Stomach (tissue), 9 donors: ENCODE measurements around the gene MUC6. TPM values are rescaled to one million over a fixed set of nuclear protein-coding genes. Genes with fewer than 3 reads are reported as not detected.

Experiments
- DNase-seq, 2 donors: peaks; one replicate each; pipeline versions ENCODE4 v3.0.0 to v3.0.0-alpha.2; 2013 to 2019
- H3K27ac ChIP-seq, 5 donors: fragments of 200-600 bp in 4 of 5; sonication (generic) in 4 of 5; one replicate each; pipeline ENCODE4 v1.5.1; 2013 to 2019; ENCODE audit warnings: mild to moderate bottlenecking in 1 of 5, moderate library complexity in 1 of 5
- H3K27me3 ChIP-seq, 3 donors: fragments of 200-600 bp; sonication (generic); one replicate each; pipeline ENCODE4 v1.5.1; 2017 to 2019; ENCODE audit warnings: mixed run types in 1 of 3
- H3K36me3 ChIP-seq, 4 donors: fragments of 200-600 bp; sonication (generic); 1 replicate in 3 of 4; 2 replicates in 1 of 4; pipeline ENCODE4 v1.5.1; 2016 to 2019
- H3K4me1 ChIP-seq, 4 donors: fragments of 200-600 bp; sonication (generic); one replicate each; pipeline ENCODE4 v1.5.1; 2016 to 2019
- H3K4me3 ChIP-seq, 4 donors: fragments of 200-600 bp; sonication (generic) in 3 of 4; one replicate each; pipeline ENCODE4 v1.5.1; 2016 to 2019; ENCODE audit warnings: mild to moderate bottlenecking in 1 of 4
- H3K9me3 ChIP-seq, 4 donors: fragments of 200-600 bp; sonication (generic); one replicate each; pipeline ENCODE4 v1.5.1; 2016 to 2019
- EP300 ChIP-seq: sonication (generic); formaldehyde crosslinking; IDR thresholded peaks from one replicate; pipeline ENCODE4 v1.6.1; 2017; ENCODE audit warnings: antibody characterized with exemption
- POLR2A ChIP-seq, 4 donors: fragments of 450-650 bp; IDR thresholded peaks; one replicate each; pipeline ENCODE4 v1.6.1; 2016; ENCODE audit warnings: antibody characterized with exemption in 4 of 4, control low read depth in 2 of 4, mild to moderate bottlenecking in 1 of 4, moderate library complexity in 1 of 4
- POLR2AphosphoS5 ChIP-seq, 3 donors: sonication (generic); formaldehyde crosslinking; IDR thresholded peaks; one replicate each; pipeline ENCODE4 v1.6.1; 2016; ENCODE audit warnings: antibody characterized with exemption in 3 of 3
- WGBS, 5 donors: extraction: QIAGEN DNeasy Blood & Tissue Kit in 3 of 5; methylation state at CpG; one replicate each; pipeline versions ENCODE4 v1.1.5 to v1.1.7; 2013 to 2018; 5-methylcytosine and 5-hydroxymethylcytosine counted together
- intact Hi-C: fragments of 100-400 bp; cut with DNase I; formaldehyde crosslinking; loops from one replicate; pipeline ENCODE4 v1.15.1; 2023; ENCODE audit warnings: low total_unique reads
- polyA plus RNA-seq, 3 donors: library from polyadenylated mRNA; stranded (reverse); fragments of 200-250 nt; gene quantifications; one replicate each; pipeline ENCODE4 v1.2.3, GENCODE V29; 2013
- total RNA-seq, 5 donors: library from RNA; depleted of rRNA; stranded (reverse); fragments of >200 nt; gene quantifications; one replicate each; pipeline versions ENCODE4 v1.1.0 to v1.2.3, GENCODE V29; 2014 to 2016
- TF ChIP-seq, protein P1 (sequence below), 7 experiments: fragments of 450-650 bp in 4 of 7; fragments of 200-600 bp in 3 of 7; sonication (generic) in 3 of 7; IDR thresholded peaks; one replicate each; pipeline ENCODE4 v1.5.1; 2016 to 2019; ENCODE audit warnings: antibody characterized with exemption in 7 of 7, control low read depth in 2 of 7, mild to moderate bottlenecking in 1 of 7
- donor health status: healthy with polysubstance abuse.
- donor health status: Bipolar disorder and iron deficiency.
- donor health status: healthy.

Gene MUC6
- total and polyA plus RNA-seq, 8 donors = 0.29 to 215 (median 108) TPM

DNA sequence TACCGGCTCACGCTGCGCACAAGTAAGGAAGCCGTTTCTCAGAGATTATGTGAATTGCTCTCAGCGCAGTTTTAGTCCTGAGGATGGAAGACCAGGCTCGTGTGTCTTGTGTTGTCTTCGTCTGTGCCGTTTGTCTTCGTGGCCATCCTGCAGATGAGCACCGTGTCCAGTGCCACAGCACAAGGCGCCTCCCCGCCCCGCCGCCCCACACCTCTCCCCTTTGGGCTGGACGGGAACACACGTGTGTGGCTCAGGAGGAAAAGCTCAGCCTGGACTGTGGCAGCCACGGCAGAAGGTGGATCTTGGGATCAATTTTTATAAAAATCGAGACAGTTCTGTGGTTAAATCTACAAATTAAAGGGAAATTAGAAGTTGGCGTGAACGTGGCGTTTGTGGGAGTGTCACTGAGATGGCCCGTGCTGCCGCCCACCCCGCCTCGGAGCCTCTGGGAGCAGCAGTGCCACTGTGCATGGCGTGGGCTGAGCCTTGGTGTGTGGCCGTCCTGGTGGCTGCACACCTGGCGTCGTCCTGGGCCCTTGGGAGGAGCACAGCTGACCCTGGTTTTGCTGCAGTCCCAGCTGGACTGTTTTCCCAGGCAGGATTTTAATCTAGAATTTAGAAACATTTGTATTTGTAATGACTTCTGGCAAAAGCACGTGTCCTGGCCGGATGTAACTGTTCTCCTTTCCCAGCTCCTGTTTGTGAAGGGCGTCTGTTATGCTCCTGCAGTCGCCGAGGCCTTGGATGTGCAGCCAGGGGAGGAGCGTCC is 25.8 kb downstream of the MUC6 start:
- H3K36me3 ChIP-seq = peaks cover 45 to 91% (median 79%) of the 10 kb centered on the region in 4 donors
- no peak for TF ChIP-seq POLR2AphosphoS5 (IDR thresholded peaks at IDR 0.05)
- TF ChIP-seq EP300 = no peak
- TF ChIP-seq POLR2A (IDR thresholded peaks at IDR 0.05) = no peak
- TF ChIP-seq, protein P1, sequence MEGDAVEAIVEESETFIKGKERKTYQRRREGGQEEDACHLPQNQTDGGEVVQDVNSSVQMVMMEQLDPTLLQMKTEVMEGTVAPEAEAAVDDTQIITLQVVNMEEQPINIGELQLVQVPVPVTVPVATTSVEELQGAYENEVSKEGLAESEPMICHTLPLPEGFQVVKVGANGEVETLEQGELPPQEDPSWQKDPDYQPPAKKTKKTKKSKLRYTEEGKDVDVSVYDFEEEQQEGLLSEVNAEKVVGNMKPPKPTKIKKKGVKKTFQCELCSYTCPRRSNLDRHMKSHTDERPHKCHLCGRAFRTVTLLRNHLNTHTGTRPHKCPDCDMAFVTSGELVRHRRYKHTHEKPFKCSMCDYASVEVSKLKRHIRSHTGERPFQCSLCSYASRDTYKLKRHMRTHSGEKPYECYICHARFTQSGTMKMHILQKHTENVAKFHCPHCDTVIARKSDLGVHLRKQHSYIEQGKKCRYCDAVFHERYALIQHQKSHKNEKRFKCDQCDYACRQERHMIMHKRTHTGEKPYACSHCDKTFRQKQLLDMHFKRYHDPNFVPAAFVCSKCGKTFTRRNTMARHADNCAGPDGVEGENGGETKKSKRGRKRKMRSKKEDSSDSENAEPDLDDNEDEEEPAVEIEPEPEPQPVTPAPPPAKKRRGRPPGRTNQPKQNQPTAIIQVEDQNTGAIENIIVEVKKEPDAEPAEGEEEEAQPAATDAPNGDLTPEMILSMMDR (IDR thresholded peaks at IDR 0.05) = no peak
- intact Hi-C loops = no loop called here
- H3K27ac ChIP-seq = no peak overlapping the region
- no peaks in the 10 kb centered on the region for H3K9me3 ChIP-seq
- DNase-seq = peak in 1 of 2 donors; percentile 58
- 71 to 86% (median 79%) methylated on average over 30 to 35 of the region's 35 CpGs for WGBS, 5 donors
- H3K4me1 ChIP-seq = peaks cover 0 to 9% (median 2%) of the 10 kb centered on the region in 4 donors
- H3K27me3 ChIP-seq = no peaks in the 10 kb centered on the region
- H3K4me3 ChIP-seq = no peak overlapping the region

DNA sequence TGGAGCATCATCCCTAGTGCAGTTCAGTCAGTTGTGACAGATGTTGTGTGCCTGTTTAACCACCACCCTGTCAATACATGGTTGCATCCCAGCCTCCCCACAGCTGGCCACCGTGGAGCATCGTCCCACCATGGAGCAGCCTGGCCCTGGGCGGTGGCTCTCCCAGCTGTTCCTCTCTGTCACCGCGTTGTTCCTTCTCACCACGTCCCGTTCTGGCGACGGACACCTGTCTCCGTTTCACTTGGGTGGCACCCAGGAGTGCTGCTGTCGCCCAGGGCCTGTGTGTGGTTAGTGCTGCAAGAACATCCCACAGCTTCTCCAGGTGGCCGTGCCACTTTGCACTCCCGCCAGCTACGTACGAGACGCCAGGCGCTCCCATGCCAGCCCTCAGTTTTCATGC is 26.5 kb downstream of the MUC6 start:
- no peak for DNase-seq
- H3K4me1 ChIP-seq = peaks cover 0 to 11% (median 2%) of the 10 kb centered on the region in 4 donors
- TF ChIP-seq POLR2A (IDR thresholded peaks at IDR 0.05) (no peak), POLR2AphosphoS5 (IDR thresholded peaks at IDR 0.05) (peak in 1 of 3 donors; percentile 10)
- no peaks in the 10 kb centered on the region for H3K9me3 ChIP-seq
- WGBS, 5 donors = 70 to 84% (median 79%) methylated on average over 17 of the region's 17 CpGs
- intact Hi-C loops = no loop called here
- no peaks in the 10 kb centered on the region for H3K27me3 ChIP-seq
- H3K36me3 ChIP-seq = peaks cover 46 to 98% (median 86%) of the 10 kb centered on the region in 4 donors
- no peak overlapping the region for H3K4me3 ChIP-seq
- H3K27ac ChIP-seq = no peak overlapping the region

DNA sequence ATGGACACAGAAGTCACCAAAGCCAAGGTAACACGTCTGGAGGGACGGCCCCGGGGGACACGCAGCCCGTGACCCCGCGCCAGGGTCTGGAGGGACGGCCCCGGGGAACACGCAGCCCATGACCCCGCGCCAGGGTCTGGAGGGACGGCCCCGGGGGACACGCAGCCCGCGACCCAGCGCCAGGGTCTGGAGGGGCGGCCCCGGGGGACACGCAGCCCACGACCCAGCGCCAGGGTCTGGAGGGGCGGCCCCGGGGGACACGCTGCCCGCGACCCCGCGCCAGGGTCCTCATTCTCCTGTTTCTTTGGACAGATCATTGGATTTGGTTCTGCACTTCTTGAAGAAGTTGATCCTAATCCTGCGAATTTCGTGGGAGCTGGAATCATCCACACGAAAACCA is 27.1 kb downstream of the MUC6 start:
- Histone ChIP-seq H3K36me3 (peaks cover 52 to 99% (median 92%) of the 10 kb centered on the region in 4 donors), H3K27me3 (no peaks in the 10 kb centered on the region), H3K27ac (no peak overlapping the region), H3K4me1 (peaks cover 0 to 11% (median 2%) of the 10 kb centered on the region in 4 donors), H3K4me3 (no peak overlapping the region), H3K9me3 (no peaks in the 10 kb centered on the region)
- WGBS, 5 donors = 76 to 90% (median 87%) methylated on average over 26 to 33 of the region's 33 CpGs
- intact Hi-C loops = no loop called here
- TF ChIP-seq EP300 = no peak
- no peak for DNase-seq

DNA sequence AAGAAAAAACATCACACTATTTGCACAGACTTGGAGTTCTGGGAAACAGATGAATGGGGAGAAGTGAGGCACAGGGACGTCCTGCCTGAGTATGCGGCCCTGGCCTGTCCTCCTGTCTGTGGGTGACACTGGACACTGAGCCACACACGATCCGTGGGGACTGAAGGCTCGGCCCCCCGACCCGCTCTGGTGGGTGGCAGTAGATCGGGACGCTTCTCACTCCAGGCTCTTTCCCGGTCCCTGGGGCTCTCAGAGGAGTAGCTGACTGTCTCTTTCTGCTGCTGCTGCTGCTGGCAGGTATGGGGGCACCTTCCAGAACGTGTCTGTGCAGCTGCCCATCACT is 27.7 kb downstream of the MUC6 start:
- Histone ChIP-seq H3K27me3 (no peaks in the 10 kb centered on the region), H3K9me3 (no peaks in the 10 kb centered on the region), H3K27ac (no peak overlapping the region), H3K4me1 (peaks cover 0 to 11% (median 2%) of the 10 kb centered on the region in 4 donors), H3K36me3 (peaks cover 57 to 100% (median 97%) of the 10 kb centered on the region in 4 donors), H3K4me3 (no peak overlapping the region)
- no peak for DNase-seq
- TF ChIP-seq, protein P1 (IDR thresholded peaks at IDR 0.05) = no peak
- TF ChIP-seq EP300 (no peak), POLR2AphosphoS5 (IDR thresholded peaks at IDR 0.05) (no peak), POLR2A (IDR thresholded peaks at IDR 0.05) (no peak)
- 79 to 89% (median 84%) methylated on average over 11 of the region's 11 CpGs for WGBS, 5 donors
- intact Hi-C loops = no loop called here

DNA sequence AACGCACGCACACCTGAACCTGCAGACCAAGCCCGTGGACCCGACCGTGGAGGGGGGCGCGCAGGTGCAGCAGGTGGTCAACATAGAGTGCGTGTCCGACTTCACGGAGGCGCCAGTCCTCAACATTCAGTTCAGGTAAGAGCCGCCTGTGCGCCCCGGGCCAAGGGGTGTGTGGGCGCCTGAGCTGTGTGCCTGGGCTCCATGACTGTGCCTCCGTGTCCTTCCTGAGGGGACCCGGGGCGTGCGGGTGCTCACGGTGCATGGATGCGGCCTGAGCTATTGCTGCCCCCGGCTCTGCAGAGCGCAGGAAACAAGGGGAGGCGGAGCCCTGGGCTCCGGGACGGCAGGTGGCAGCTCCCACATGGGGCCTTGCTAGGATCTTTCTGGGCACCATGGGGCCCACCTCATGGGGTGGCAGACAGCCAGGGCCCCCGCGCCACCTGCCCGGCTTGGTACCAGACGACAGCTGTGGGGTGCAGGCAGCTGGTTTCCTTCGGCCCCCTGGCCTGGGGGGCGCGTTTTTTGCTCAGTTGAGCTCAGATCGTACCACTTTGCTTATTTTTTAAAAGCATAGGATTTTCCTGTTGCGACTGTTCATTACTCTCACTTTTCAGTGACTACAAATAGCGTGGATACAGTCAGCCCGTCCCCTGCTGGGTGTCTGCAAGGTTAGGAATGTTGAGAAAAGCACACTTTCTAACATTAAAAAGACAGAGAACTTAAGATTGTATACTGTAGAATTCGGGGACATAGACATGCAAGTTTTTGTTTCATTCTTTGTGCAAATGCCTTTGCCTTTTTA is 28.3 kb downstream of the MUC6 start:
- Histone ChIP-seq H3K9me3 (no peaks in the 10 kb centered on the region), H3K27me3 (no peaks in the 10 kb centered on the region), H3K36me3 (peaks cover 58 to 100% (median 97%) of the 10 kb centered on the region in 4 donors), H3K4me3 (no peak overlapping the region), H3K27ac (no peak overlapping the region), H3K4me1 (peaks cover 0 to 11% (median 2%) of the 10 kb centered on the region in 4 donors)
- 74 to 86% (median 79%) methylated on average over 19 to 38 of the region's 38 CpGs for WGBS, 5 donors
- intact Hi-C loops = no loop called here
- TF ChIP-seq POLR2AphosphoS5 (IDR thresholded peaks at IDR 0.05) (no peak), POLR2A (IDR thresholded peaks at IDR 0.05) (no peak), EP300 (no peak)
- TF ChIP-seq, protein P1 (IDR thresholded peaks at IDR 0.05) = no peak
- DNase-seq = peak in 1 of 2 donors; percentile 35
